K562 (cell line): ENCODE data around the gene ZSCAN2. TPM values are rescaled to one million over a fixed set of nuclear protein-coding genes. Genes with fewer than 3 reads are reported as not detected.

Experiments
- C11orf30 ChIP-seq: fragments of 450-650 bp; IDR thresholded peaks from 2 replicates; pipeline ENCODE4 v1.6.1; 2016; ENCODE audit warnings: low read depth, mild to moderate bottlenecking
- CHCHD3 ChIP-seq: fragments of 250-450 bp; sonication (Bioruptor Pico); IDR thresholded peaks from 2 replicates; pipeline ENCODE4 v2.1.2; 2022; ENCODE audit warnings: mild to moderate bottlenecking
- KLF13 ChIP-seq: fragments of 450-650 bp; IDR thresholded peaks from 2 replicates; pipeline ENCODE4 v1.6.1; 2016; ENCODE audit warnings: missing genetic modification characterization, low read depth, mild to moderate bottlenecking, missing compliant biosample characterization, moderate library complexity, borderline replicate concordance
- POLR2B ChIP-seq: fragments of 450-650 bp; IDR thresholded peaks from 2 replicates; pipeline ENCODE4 v1.6.1; 2018; ENCODE audit warnings: low read depth; ENCODE audit not compliant: partially characterized antibody
- RB1 ChIP-seq: fragments of 450-650 bp; IDR thresholded peaks from 2 replicates; pipeline ENCODE4 v1.6.1; 2017; ENCODE audit warnings: low read depth, mild to moderate bottlenecking
- SMARCA4 ChIP-seq: fragments of 450-650 bp; IDR thresholded peaks from 2 replicates; pipeline ENCODE4 v1.6.1; 2016
- TBL1XR1 ChIP-seq, 2 experiments: IDR thresholded peaks; 2 replicates each; pipeline ENCODE4 v1.6.1; 2012; ENCODE audit warnings: improper control_type of control experiment in 2 of 2, low read length in 2 of 2, mild to moderate bottlenecking in 1 of 2
- ZNF143 ChIP-seq: sonication (generic); formaldehyde crosslinking; IDR thresholded peaks from 2 replicates; pipeline ENCODE4 v1.9.0; 2022; ENCODE audit warnings: mild to moderate bottlenecking, missing genetic modification reagents
- ZNF282 ChIP-seq: sonication (generic); formaldehyde crosslinking; IDR thresholded peaks from 2 replicates; pipeline ENCODE4 v1.8.1; 2023; ENCODE audit warnings: missing genetic modification reagents
- ZNF354B ChIP-seq: fragments of 250-450 bp; sonication (Bioruptor Pico); IDR thresholded peaks from 2 replicates; pipeline ENCODE4 v1.4.0; 2020
- ZNF584 ChIP-seq: fragments of 200-800 bp; sonication (Bioruptor generic); IDR thresholded peaks from 2 replicates; pipeline ENCODE4 v1.6.1; 2016; ENCODE audit warnings: low read depth, mild to moderate bottlenecking, missing genetic modification characterization, missing compliant biosample characterization
- polyA plus RNA-seq, 8 experiments: library from polyadenylated mRNA; depleted of rRNA in 4 of 8; stranded (reverse) in 5 of 8; unstranded in 3 of 8; fragments of >200 nt; fragmentation: Nextera tagmentation in 2 of 8; fragmentation: Illumina TruSeq in 1 of 8; extraction: Ambion mirVana in 2 of 8; extraction: Trizol in 1 of 8; gene quantifications; 2 replicates each; pipeline versions ENCODE4 v1.2.1 to v1.2.3, GENCODE V29; 2011 to 2014; ENCODE audit warnings: inconsistent platforms in 1 of 8, missing spikeins in 1 of 8
- total RNA-seq, 7 experiments: library from RNA; depleted of rRNA in 6 of 7; stranded (reverse); fragments of >200 nt in 6 of 7; fragmentation: Illumina TruSeq in 2 of 7; extraction: Trizol in 2 of 7; gene quantifications; 2 replicates each; pipeline versions ENCODE4 v1.2.1 to v1.2.3, GENCODE V29; 2011 to 2021; ENCODE audit warnings: low replicate concordance in 1 of 7
- TF ChIP-seq, protein P1 (sequence below): sonication (generic); formaldehyde crosslinking; IDR thresholded peaks from 2 replicates; pipeline ENCODE4 v1.8.0; 2023; ENCODE audit warnings: mild to moderate bottlenecking, missing genetic modification reagents
- TF ChIP-seq, protein P2 (sequence below): fragments of 250-450 bp; sonication (Bioruptor Pico); IDR thresholded peaks from 2 replicates; pipeline ENCODE4 v1.6.1; 2021; ENCODE audit warnings: mild to moderate bottlenecking
- TF ChIP-seq, protein P3 (sequence below), 3 experiments: fragments of 200-800 bp in 1 of 3; sonication (Bioruptor generic) in 1 of 3; sonication (generic) in 1 of 3; formaldehyde crosslinking in 1 of 3; IDR thresholded peaks; 2 replicates each; pipeline versions ENCODE4 v1.6.1 to v1.8.0; 2016 to 2022; ENCODE audit warnings: mild to moderate bottlenecking in 2 of 3, missing compliant biosample characterization in 2 of 3, missing genetic modification characterization in 2 of 3, missing genetic modification reagents in 1 of 3
- TF ChIP-seq, protein P4 (sequence below): sonication (generic); formaldehyde crosslinking; IDR thresholded peaks from 2 replicates; pipeline ENCODE4 v1.8.0; 2023; ENCODE audit warnings: mild to moderate bottlenecking, missing genetic modification reagents

The ZSCAN2 gene
- total and polyA plus RNA-seq, 9 of the 15 experiments (the other 6 are each of a cell fraction or from before 2014, with no cell fraction given): 1.7 to 14.2 (median 6.6) TPM

DNA sequence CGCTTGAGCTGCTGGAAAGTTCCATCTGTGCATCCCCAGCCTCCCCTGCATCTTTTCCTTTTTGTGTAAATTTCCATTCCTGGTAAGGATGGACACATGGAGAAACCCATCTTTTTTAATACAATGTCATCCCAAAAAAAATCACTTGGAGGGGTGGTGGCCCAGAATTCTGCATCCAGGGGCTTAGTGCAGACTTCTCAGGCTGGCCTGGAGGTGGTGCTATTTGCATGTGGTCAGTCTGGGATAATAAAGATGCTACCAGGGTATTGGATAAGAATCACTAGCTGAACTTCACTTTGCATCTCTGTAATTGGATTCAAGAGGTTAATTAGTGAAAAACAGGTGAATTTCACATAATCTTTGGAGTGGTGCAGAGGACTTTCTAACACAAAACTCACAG is 1.8 kb upstream of the ZSCAN2 start (continued):
- TF ChIP-seq, protein P1, sequence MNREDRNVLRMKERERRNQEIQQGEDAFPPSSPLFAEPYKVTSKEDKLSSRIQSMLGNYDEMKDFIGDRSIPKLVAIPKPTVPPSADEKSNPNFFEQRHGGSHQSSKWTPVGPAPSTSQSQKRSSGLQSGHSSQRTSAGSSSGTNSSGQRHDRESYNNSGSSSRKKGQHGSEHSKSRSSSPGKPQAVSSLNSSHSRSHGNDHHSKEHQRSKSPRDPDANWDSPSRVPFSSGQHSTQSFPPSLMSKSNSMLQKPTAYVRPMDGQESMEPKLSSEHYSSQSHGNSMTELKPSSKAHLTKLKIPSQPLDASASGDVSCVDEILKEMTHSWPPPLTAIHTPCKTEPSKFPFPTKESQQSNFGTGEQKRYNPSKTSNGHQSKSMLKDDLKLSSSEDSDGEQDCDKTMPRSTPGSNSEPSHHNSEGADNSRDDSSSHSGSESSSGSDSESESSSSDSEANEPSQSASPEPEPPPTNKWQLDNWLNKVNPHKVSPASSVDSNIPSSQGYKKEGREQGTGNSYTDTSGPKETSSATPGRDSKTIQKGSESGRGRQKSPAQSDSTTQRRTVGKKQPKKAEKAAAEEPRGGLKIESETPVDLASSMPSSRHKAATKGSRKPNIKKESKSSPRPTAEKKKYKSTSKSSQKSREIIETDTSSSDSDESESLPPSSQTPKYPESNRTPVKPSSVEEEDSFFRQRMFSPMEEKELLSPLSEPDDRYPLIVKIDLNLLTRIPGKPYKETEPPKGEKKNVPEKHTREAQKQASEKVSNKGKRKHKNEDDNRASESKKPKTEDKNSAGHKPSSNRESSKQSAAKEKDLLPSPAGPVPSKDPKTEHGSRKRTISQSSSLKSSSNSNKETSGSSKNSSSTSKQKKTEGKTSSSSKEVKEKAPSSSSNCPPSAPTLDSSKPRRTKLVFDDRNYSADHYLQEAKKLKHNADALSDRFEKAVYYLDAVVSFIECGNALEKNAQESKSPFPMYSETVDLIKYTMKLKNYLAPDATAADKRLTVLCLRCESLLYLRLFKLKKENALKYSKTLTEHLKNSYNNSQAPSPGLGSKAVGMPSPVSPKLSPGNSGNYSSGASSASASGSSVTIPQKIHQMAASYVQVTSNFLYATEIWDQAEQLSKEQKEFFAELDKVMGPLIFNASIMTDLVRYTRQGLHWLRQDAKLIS: no peak
- 0 out of 2 replicates have a peak, but pooled peaks have one; percentile 13 for TF ChIP-seq ZNF143
- TF ChIP-seq, protein P2, sequence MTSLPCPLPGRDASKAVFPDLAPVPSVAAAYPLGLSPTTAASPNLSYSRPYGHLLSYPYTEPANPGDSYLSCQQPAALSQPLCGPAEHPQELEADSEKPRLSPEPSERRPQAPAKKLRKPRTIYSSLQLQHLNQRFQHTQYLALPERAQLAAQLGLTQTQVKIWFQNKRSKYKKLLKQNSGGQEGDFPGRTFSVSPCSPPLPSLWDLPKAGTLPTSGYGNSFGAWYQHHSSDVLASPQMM (CRISPR knock-in tag): no peak
- no peak for TF ChIP-seq SMARCA4
- peak; percentile 34; the same call in 1 of the 2 replicates for TF ChIP-seq RB1
- no peak for TF ChIP-seq ZNF354B (CRISPR knock-in tag)
- no peak for TF ChIP-seq CHCHD3 (CRISPR knock-in tag)
- TF ChIP-seq POLR2B: no peak
- no peak for TF ChIP-seq ZNF584
- TF ChIP-seq, protein P3, sequence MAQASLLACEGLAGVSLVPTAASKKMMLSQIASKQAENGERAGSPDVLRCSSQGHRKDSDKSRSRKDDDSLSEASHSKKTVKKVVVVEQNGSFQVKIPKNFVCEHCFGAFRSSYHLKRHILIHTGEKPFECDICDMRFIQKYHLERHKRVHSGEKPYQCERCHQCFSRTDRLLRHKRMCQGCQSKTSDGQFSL (CRISPR knock-in tag; IDR thresholded peaks at IDR 0.05): no peak
- TF ChIP-seq, protein P3 (tag; IDR thresholded peaks at IDR 0.05): no peak
- TF ChIP-seq, protein P4, sequence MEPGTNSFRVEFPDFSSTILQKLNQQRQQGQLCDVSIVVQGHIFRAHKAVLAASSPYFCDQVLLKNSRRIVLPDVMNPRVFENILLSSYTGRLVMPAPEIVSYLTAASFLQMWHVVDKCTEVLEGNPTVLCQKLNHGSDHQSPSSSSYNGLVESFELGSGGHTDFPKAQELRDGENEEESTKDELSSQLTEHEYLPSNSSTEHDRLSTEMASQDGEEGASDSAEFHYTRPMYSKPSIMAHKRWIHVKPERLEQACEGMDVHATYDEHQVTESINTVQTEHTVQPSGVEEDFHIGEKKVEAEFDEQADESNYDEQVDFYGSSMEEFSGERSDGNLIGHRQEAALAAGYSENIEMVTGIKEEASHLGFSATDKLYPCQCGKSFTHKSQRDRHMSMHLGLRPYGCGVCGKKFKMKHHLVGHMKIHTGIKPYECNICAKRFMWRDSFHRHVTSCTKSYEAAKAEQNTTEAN (CRISPR knock-in tag): no peak
- no peak for TF ChIP-seq KLF13 (tag)
- TF ChIP-seq ZNF282 (CRISPR knock-in tag): no peak
- peak in 1 of 2 experiments; percentile 33; a peak in 1 of 4 replicates for TF ChIP-seq TBL1XR1 (IDR thresholded peaks at IDR 0.05; ENCODE audit: low read length in 2 of 2)
- no peak for TF ChIP-seq C11orf30
